ENCODE measurements around the gene PRDX2.
"Not testable (repeated sequence)": the region's sequence is repeated elsewhere in the genome, so short reads cannot be mapped to it uniquely, and the experiment has no call there.

The PRDX2 gene

GRCh38 chr19:12801466-12802266 is at the start of gene PRDX2, which contains the start of gene THSD8:
Gene PRDX2 (minus strand): TSS chr19:12801800. CDS start chr19:12801261, 539 bp downstream.
Gene THSD8 (plus strand): TSS chr19:12802069. CDS start chr19:12802072, 3 bp downstream.
- peaks cover 12% of the 10 kb centered on the region for H3K36me3 Mint-ChIP-seq (ENCODE audit: low read depth)
- peaks cover 25% of the 10 kb centered on the region for H3K4me1 Mint-ChIP-seq (ENCODE audit: low read depth)
- no peaks in the 10 kb centered on the region for H3K27me3 Mint-ChIP-seq
- H3K27ac Mint-ChIP-seq: peak within 1 kb of the TSS; percentile 83
- H3K9me3 Mint-ChIP-seq: no peaks in the 10 kb centered on the region
- peak within 1 kb of the TSS; percentile 89 for H3K4me3 Mint-ChIP-seq

GRCh38 chr19:12847159-12848139 is 45.8 kb upstream of the PRDX2 start:
- peaks cover 26% of the 10 kb centered on the region for H3K27me3 Mint-ChIP-seq
- H3K4me1 Mint-ChIP-seq (ENCODE audit: low read depth): peaks cover 6% of the 10 kb centered on the region
- H3K27ac Mint-ChIP-seq: no peak overlapping the region

GRCh38 chr19:12846613-12847012 is 45.0 kb upstream of the PRDX2 start:
- H3K27ac Mint-ChIP-seq; H3K36me3 Mint-ChIP-seq (ENCODE audit: low read depth); H3K4me3 Mint-ChIP-seq; H3K4me1 Mint-ChIP-seq (ENCODE audit: low read depth); H3K9me3 Mint-ChIP-seq: not testable (repeated sequence)
- peaks cover 32% of the 10 kb centered on the region for H3K27me3 Mint-ChIP-seq

More at GRCh38 chr19:12847159-12848139, 45.8 kb upstream of the PRDX2 start:
- Mint-ChIP-seq H3K4me3 (peak overlapping the region; percentile 43), H3K9me3 (no peaks in the 10 kb centered on the region), H3K36me3 (ENCODE audit: low read depth) (no peaks in the 10 kb centered on the region)

- Mint-ChIP-seq H3K36me3 (ENCODE audit: low read depth) (no peaks in the 10 kb centered on the region), H3K4me3 (no peak overlapping the region), H3K9me3 (no peaks in the 10 kb centered on the region), H3K27ac (no peak overlapping the region), H3K27me3 (peaks cover 55% of the 10 kb centered on the region), H3K4me1 (ENCODE audit: low read depth) (peaks cover 26% of the 10 kb centered on the region)
Observed at GRCh38 chr19:12843999-12844732, 42.6 kb upstream of the PRDX2 start.

- Mint-ChIP-seq H3K4me3 (no peak overlapping the region), H3K27me3 (peaks cover 53% of the 10 kb centered on the region), H3K36me3 (ENCODE audit: low read depth) (no peaks in the 10 kb centered on the region), H3K9me3 (no peaks in the 10 kb centered on the region), H3K27ac (no peak overlapping the region), H3K4me1 (ENCODE audit: low read depth) (peaks cover 29% of the 10 kb centered on the region)
Observed at GRCh38 chr19:12843328-12843727, 41.7 kb upstream of the PRDX2 start.

- Mint-ChIP-seq H3K4me3 (no peak overlapping the region), H3K27me3 (peaks cover 59% of the 10 kb centered on the region), H3K36me3 (ENCODE audit: low read depth) (no peaks in the 10 kb centered on the region), H3K27ac (no peak overlapping the region), H3K9me3 (no peaks in the 10 kb centered on the region), H3K4me1 (ENCODE audit: low read depth) (peaks cover 32% of the 10 kb centered on the region)
Observed at GRCh38 chr19:12842511-12842910, 40.9 kb upstream of the PRDX2 start.

GRCh38 chr19:12841094-12841493 is 39.5 kb upstream of the PRDX2 start:
- H3K9me3 Mint-ChIP-seq: no peaks in the 10 kb centered on the region
- peaks cover 37% of the 10 kb centered on the region for H3K4me1 Mint-ChIP-seq (ENCODE audit: low read depth)
- peaks cover 66% of the 10 kb centered on the region for H3K27me3 Mint-ChIP-seq
- no peak overlapping the region for H3K4me3 Mint-ChIP-seq
- no peak overlapping the region for H3K27ac Mint-ChIP-seq
- no peaks in the 10 kb centered on the region for H3K36me3 Mint-ChIP-seq (ENCODE audit: low read depth)

GRCh38 chr19:12840091-12841079 is 38.8 kb upstream of the PRDX2 start:
- Mint-ChIP-seq H3K9me3 (no peaks in the 10 kb centered on the region), H3K36me3 (ENCODE audit: low read depth) (no peaks in the 10 kb centered on the region), H3K27ac (no peak overlapping the region), H3K4me3 (no peak overlapping the region), H3K4me1 (ENCODE audit: low read depth) (peaks cover 37% of the 10 kb centered on the region), H3K27me3 (peaks cover 70% of the 10 kb centered on the region)

GRCh38 chr19:12838886-12839756 is 37.5 kb upstream of the PRDX2 start:
- Mint-ChIP-seq H3K27me3 (peaks cover 76% of the 10 kb centered on the region), H3K36me3 (ENCODE audit: low read depth) (no peaks in the 10 kb centered on the region), H3K4me3 (peak overlapping the region; percentile 58), H3K9me3 (no peaks in the 10 kb centered on the region), H3K27ac (no peak overlapping the region), H3K4me1 (ENCODE audit: low read depth) (peaks cover 45% of the 10 kb centered on the region)

GRCh38 chr19:12838182-12838885 is 36.7 kb upstream of the PRDX2 start, which contains the start of gene MAST1:
Gene MAST1 (plus strand): TSS chr19:12838515. CDS start chr19:12838573, 58 bp downstream.
- H3K36me3 Mint-ChIP-seq (ENCODE audit: low read depth): no peaks in the 10 kb centered on the region
- peak within 1 kb of the TSS; percentile 26 for H3K27ac Mint-ChIP-seq
- H3K4me3 Mint-ChIP-seq: peak within 1 kb of the TSS; percentile 58
- no peaks in the 10 kb centered on the region for H3K9me3 Mint-ChIP-seq
- H3K27me3 Mint-ChIP-seq: peaks cover 75% of the 10 kb centered on the region
- H3K4me1 Mint-ChIP-seq (ENCODE audit: low read depth): peaks cover 46% of the 10 kb centered on the region

- Mint-ChIP-seq H3K4me3 (peak overlapping the region; percentile 28), H3K9me3 (no peaks in the 10 kb centered on the region), H3K27ac (peak overlapping the region; percentile 26), H3K27me3 (peaks cover 79% of the 10 kb centered on the region), H3K4me1 (ENCODE audit: low read depth) (peaks cover 54% of the 10 kb centered on the region), H3K36me3 (ENCODE audit: low read depth) (no peaks in the 10 kb centered on the region)
Observed at GRCh38 chr19:12837225-12837624, 35.6 kb upstream of the PRDX2 start.

- Mint-ChIP-seq H3K27ac (no peak overlapping the region), H3K27me3 (peaks cover 80% of the 10 kb centered on the region), H3K36me3 (ENCODE audit: low read depth) (no peaks in the 10 kb centered on the region), H3K4me1 (ENCODE audit: low read depth) (peaks cover 58% of the 10 kb centered on the region), H3K4me3 (peak overlapping the region; percentile 23), H3K9me3 (no peaks in the 10 kb centered on the region)
Observed at GRCh38 chr19:12836529-12836863, 34.9 kb upstream of the PRDX2 start.
